ENCODE results near the gene LETM1. TPM values are rescaled to one million over a fixed set of nuclear protein-coding genes. Genes with fewer than 3 reads are reported as not detected.

Gene LETM1
- total and polyA plus RNA-seq, 2 of the 8 experiments (the other 6 are each of a cell fraction or from before 2014, with no cell fraction given), result 19.8 to 50.1 TPM

DNA sequence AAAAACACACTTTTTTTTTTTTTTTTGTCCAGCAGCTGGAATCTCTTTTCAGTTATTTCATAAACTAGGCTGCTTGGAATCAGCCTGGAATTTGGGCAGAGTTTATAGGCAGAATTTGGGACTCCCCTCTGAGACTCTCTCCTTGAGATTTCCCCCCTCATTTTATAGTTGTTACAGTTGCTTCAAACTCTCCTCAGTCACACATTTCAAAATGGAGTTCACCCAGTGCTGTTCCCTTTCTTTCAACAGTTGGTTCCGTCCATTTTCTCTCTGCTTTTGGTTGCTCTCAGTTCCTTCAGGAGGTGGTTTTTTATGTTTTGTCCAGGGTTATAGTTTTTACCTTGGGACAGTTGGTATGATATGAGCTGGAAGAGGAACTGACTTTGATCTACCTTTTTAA lies 42.7 kb upstream of the LETM1 start:
- no peak overlapping the region for H2BK15ac ChIP-seq (ENCODE audit: low read length)
- H2AFZ ChIP-seq (ENCODE audit: low read length), result no peak overlapping the region
- no peaks in the 10 kb centered on the region; the same call in 1 of the 2 replicates for H3K23me2 ChIP-seq (ENCODE audit: low read depth, low read length)
- H3K27me3 ChIP-seq (replicated peaks in 1 of 4; ENCODE audit: control insufficient read depth in 3 of 4, extremely low read depth in 1 of 4, insufficient read depth in 3 of 4, low read length in 3 of 4), result no peaks in the 10 kb centered on the region
- 75% methylated on average over 1 of the region's 1 CpG; no CpG with 5 or more reads in 1 of the 2 experiments for WGBS, 2 experiments (ENCODE audit: extremely low coverage in 1 of 2, insufficient coverage in 1 of 2, insufficient read length in 1 of 2, insufficient replicate concordance in 2 of 2, low coverage in 1 of 2, low lambda C conversion rate in 2 of 2, missing lambda C conversion rate in 1 of 2)
- H2BK20ac ChIP-seq (ENCODE audit: low read length), result no peak overlapping the region
- H3K4me1 ChIP-seq (replicated peaks in 1 of 4; ENCODE audit: control insufficient read depth in 3 of 4, insufficient read depth in 4 of 4, low read length in 3 of 4), result no peaks in the 10 kb centered on the region
- DNase-seq (ENCODE audit: low read depth in 1 of 2, low spot score in 2 of 2) (no peak), FAIRE-seq (no peak)
- peak; percentile 72 for TF ChIP-seq YY1 (IDR thresholded peaks at IDR 0.05; ENCODE audit: low read depth, low read length)
- TF ChIP-seq TAF7 (optimal IDR thresholded peaks at IDR 0.05; ENCODE audit: borderline replicate concordance, low read depth, low read length), result no peak
- TF ChIP-seq POLR2A (IDR thresholded peaks at IDR 0.05; ENCODE audit: control extremely low read depth in 1 of 2, low read depth in 2 of 2, low read length in 2 of 2), result no peak
- no peak for TF ChIP-seq ZNF274 (IDR thresholded peaks at IDR 0.05; ENCODE audit: borderline replicate concordance, extremely low read depth, low read length)
- TF ChIP-seq SUZ12 (IDR thresholded peaks at IDR 0.05; ENCODE audit: low read length), result no peak
- TF ChIP-seq TBP (IDR thresholded peaks at IDR 0.05; ENCODE audit: low read depth, low read length), result no peak
- H4K20me1 ChIP-seq (replicated peaks in 1 of 2; ENCODE audit: control insufficient read depth in 1 of 2, insufficient read depth in 2 of 2, low read length in 2 of 2), result peaks cover 32 to 37% of the 10 kb centered on the region in 2 experiments
- no peak overlapping the region for H3K4me2 ChIP-seq (ENCODE audit: insufficient read depth in 1 of 2, low read depth in 2 of 2, low read length in 2 of 2)
- no peak overlapping the region for H3K4ac ChIP-seq (replicated peaks; ENCODE audit: insufficient read length, low read depth, low read length)
- H3K9me3 ChIP-seq (ENCODE audit: insufficient read depth in 2 of 2, low read depth in 1 of 2, low read length in 1 of 2), result no peaks in the 10 kb centered on the region
- no peak overlapping the region for H4K8ac ChIP-seq (ENCODE audit: extremely low read depth, insufficient read depth, low read length)
- H3K9ac ChIP-seq (replicated peaks in 1 of 4; ENCODE audit: extremely low read depth in 1 of 4, low read depth in 3 of 4, low read length in 3 of 4), result no peak overlapping the region
- ChIA-PET CTCF (ENCODE audit: partially characterized antibody) (interaction anchor here (0.6 to 6.0 kb wide), 34 partner anchors 9 to 258 kb away, joined by 3 to 69 read pairs (median 8); partner anchors contain the start of gene LETM1), POLR2A (ENCODE audit: partially characterized antibody) (interaction anchor here (0.8 kb wide), 1 partner anchor 12 kb away, joined by 3 read pairs; no protein-coding TSS in a partner anchor)
- H3K23ac ChIP-seq (ENCODE audit: insufficient read length), result no peak overlapping the region
- no peak overlapping the region for H3K27ac ChIP-seq (ENCODE audit: low read depth, low read length)
- H3K14ac ChIP-seq (ENCODE audit: insufficient read length), result no peak overlapping the region
- peaks cover 6 to 57% of the 10 kb centered on the region in 2 experiments; a peak in 3 of 4 replicates for H3K79me2 ChIP-seq (ENCODE audit: control insufficient read depth in 1 of 2, insufficient read depth in 2 of 2, low read length in 2 of 2)
- peaks cover 13 to 22% (median 18%) of the 10 kb centered on the region in 4 experiments; a peak in 7 of 8 replicates for H3K36me3 ChIP-seq (ENCODE audit: control insufficient read depth in 2 of 4, insufficient read depth in 4 of 4, low read length in 3 of 4)
- H3K18ac ChIP-seq (ENCODE audit: extremely low read depth, low read length), result no peak overlapping the region
- peaks cover 17% of the 10 kb centered on the region for H3K79me1 ChIP-seq (ENCODE audit: low read depth, low read length)
- H4K91ac ChIP-seq (replicated peaks; ENCODE audit: insufficient read length, low read length), result no peak overlapping the region
- H2BK5ac ChIP-seq (ENCODE audit: low read depth, low read length), result no peak overlapping the region
- no peak overlapping the region for H4K5ac ChIP-seq (ENCODE audit: insufficient read length, low read depth, low read length)
- no peak overlapping the region for H2BK120ac ChIP-seq (replicated peaks; ENCODE audit: low read depth, low read length)
- H2AK5ac ChIP-seq (ENCODE audit: low read depth, low read length), result no peak overlapping the region
- H3K56ac ChIP-seq (replicated peaks; ENCODE audit: insufficient read length, low read depth, low read length), result no peak overlapping the region
- no peak overlapping the region for H3K4me3 ChIP-seq (ENCODE audit: extremely low read depth in 1 of 4, insufficient read depth in 2 of 4, low read depth in 3 of 4, low read length in 4 of 4)
- no peak overlapping the region for H2BK12ac ChIP-seq (ENCODE audit: low read depth, low read length)
